T-helper 22 cell (primary cell): ENCODE results near the gene LARGE1.

Experiments
- DNase-seq: peaks from one replicate; pipeline ENCODE4 v3.0.0-alpha.2; 2020; ENCODE audit warnings: low read depth

LARGE1 gene

DNA sequence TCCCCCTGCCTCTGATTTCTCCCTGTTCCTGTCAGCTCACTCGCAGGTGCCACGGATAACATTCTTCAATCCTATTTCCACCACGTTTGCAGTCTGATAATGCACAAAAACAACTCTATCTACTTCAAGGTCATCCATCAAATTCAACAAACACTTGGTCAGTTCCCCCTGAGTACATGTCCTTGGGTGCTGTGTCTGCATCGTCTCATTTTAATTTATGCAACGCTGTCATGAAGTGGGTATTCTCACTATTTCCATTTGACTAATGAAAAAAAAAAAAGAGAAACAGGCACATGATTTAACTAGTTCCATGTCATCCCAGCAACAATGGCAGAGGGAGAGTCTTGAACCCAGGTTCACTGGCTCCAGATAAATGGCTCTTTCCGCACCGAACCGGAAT lies 262.6 kb downstream of the LARGE1 start:
- no peak for DNase-seq

DNA sequence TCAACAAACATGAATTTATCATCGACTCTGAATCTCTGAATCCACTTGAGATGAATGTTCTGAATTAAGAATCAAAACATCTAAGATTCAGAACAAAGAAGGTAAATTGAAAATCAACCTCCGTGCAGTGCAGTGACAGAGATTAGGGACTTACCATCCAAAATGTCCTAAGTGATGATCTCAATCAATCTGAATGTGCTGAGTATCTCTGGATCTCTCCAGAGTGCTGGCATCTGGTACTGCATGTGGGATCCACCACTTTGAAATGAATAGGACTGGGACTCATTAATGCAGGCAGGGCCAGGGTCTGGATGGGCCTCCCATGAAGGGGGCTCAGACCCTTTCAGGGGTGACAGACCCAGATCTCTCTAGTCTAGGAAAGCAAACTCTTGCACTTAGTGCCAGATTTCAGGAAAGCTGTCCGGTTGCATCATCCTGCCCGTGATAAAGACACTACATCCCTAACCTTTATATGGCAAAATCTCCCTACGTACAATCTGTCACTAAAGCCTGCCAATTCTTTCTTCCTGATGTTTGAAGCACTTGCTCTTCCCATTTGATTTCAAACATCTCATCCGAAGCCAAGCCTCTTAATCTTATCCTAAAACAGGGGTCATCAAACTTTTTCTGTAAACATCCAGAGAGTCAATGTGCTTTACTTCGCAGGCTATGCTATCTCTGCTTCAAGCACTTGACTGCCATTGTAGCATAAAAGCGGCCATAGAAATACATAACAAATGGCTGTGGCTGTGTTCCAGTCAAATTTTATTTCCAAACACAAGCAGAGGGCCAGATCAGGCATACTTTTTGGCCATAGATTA lies 263.3 kb downstream of the LARGE1 start:
- DNase-seq, result no peak

DNA sequence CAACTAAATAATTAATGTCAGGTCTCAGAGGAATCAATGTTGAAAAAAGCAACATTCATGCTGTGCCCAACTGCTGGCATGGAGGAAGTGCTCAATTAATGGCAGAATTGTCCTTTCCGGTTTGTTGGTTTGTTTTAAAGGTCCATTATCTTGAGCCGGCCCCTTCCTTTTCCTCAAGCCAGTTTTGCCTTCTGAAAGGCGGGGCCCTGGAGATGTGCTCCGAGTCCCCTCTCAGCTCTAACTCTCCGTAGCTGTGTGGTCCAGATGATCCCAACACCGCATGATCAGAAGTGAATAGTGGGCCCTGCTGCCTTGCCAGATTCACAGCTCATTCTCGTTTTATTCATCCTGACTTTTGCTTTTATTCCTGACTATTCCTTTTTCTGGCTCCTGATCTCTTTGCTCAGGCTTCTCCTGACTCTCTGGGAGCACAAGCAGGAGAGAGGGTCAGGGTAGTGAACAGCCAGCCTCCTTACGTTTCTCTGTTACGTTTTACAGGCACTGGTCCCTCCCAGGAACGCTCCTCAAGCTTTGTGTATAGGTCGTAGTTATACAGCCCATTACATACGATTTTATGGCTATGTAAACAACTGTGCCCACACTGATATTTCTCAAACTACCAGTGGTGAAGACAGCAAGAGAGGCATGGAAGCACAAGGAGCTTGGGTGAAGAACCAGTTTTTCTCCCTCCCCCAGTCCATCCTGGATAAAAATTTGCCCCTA lies 265.9 kb downstream of the LARGE1 start:
- no peak for DNase-seq

DNA sequence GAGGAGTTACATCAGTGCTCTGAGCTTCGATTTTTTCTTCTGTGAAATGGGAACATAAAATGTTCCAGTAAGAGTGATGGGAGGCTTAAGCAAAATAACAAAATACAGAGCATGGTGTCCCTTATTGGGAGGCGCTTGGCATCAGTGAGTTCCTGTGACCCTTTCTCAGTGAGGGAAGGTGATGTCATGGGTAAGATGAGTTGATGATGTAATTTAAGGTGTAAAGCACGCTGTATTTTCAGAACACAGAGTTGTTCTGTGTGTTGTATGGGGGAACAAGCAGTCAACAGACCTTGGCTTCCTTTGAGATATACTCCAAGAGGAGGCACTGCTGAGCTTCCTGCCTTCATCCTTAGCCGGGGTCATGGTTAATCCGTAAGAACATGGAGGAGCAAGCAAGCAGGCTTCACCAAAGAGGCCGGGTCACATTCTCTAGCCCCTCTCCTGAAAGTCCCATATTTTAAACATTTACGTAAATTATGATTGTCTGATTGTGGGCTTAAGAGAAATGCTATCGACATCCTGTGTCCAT lies 266.7 kb downstream of the LARGE1 start:
- DNase-seq, result no peak

DNA sequence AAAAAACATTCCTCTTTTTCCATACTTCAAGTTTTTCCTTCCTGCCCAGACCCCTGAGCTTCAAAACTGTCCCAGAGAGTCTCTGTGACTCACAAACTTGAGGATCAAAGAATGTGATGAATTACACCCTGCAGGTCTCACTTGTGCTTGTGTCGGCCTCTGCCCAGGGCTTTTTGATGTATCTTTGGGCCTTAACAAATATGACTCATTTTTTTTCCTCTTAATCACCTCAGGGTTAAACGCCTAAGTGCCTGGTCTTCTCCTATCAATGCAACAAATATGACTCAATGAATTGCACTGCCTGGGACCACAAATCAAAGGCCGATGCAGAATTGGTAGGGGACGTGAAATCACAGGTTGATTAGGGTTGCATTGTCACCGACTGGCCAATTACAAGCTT lies 267.7 kb downstream of the LARGE1 start:
- DNase-seq, result no peak

DNA sequence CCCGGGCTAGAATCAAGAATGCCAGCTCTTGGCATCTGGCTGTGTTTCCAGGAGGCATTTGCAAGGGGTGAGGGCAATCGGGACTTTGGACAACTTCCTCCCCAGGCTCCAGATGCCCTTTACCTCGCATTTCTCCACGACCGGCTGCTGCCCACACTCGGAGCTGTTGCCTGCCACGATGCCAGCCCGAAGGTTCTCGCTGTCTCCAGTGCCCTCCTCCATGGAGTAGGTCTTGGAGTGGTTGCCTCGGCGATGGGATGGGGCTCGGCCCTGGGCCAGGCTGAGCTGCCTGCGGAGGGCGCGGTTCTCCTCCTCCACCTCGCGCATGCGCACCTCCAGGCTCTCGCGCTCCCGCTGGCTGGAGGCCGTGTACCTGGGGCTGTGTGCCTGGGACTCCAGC lies 270.0 kb downstream of the LARGE1 start:
- no peak for DNase-seq

DNA sequence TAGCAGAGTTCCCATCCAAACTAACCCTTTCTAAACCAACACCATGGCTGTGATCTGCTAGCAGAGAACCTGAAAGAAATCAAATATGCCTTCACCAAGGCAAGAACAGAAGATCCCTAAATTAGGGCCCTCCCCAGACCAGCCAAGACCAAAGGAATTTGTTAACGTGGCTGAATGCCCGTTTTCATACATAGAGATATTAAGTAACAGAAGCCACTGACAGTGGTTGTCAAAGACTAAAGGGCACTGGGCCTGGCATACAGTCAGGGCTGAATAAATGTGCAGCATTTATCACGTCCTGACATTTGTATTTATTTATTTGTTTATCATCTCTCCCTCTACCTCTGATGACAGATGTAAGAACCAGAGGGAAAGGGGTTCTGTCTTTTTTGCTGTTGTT lies 271.8 kb downstream of the LARGE1 start:
- DNase-seq, result no peak

DNA sequence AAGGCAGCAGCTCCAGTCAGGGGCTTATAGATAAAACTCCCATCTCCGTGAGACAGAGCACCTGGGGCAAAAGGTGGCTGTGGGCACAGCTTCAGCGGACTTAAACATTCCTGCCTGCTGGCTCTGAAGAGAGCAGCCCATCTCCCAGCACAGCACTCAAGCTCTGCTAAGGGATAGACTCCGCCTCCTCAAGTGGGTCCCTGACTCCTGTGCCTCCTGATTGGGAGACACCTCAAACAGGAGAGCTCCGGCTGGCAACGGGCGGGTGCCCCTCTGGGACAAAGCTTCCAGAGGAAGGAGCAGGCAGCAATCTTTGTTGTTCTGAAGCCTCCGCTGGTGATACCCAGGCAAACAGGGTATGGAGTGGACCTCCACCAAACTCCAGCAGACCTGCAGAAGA lies 279.4 kb downstream of the LARGE1 start:
- DNase-seq, result no peak

DNA sequence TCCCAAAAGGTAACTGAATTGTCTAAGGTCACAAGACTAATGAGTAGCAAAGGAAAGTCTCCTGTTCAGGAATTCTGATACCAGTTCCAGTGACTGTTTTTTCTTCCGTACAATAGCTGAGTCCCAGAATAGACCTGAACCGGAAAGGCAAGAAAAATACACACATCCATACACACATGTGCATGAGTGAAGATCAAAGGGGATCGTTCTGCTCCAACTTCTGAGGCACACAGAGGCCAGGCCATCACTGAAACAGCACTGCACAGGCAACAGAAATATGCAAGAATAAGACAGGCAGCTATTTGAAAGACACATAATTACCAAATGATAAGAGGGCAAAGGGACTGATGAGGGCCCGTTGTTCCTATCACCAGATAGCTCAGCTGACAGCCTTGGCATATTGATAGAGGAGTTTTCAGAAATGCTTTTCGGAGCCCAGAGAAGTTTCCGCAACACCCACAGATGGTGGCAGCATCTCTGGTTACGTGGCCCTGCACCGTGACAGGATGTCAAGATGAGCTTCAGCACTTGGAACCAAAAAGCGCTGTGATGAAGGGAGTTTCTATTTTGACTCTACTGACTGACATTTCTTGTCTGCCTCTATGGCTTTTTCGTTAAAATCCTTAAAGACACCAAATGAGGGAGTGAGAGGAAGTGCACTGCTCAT lies 280.6 kb downstream of the LARGE1 start:
- no peak for DNase-seq

DNA sequence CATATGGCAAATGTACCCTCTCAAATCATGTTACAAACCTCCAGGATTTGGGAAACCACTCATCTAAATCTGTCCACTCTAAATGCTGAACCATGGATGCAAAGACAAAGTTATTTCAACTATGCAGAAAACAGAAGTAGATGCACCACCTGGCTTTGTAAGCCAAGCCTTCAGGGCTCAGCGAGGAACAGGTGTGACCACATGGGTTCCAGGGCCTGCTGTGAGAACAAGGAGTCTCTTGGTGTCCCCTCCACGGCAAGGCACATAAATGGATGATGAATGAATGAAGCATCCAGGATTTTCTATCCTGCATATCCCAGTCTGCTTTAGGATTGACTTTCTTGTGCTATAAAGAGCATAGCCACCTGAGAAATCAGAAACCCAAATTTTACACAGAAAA lies 284.5 kb downstream of the LARGE1 start:
- no peak for DNase-seq

DNA sequence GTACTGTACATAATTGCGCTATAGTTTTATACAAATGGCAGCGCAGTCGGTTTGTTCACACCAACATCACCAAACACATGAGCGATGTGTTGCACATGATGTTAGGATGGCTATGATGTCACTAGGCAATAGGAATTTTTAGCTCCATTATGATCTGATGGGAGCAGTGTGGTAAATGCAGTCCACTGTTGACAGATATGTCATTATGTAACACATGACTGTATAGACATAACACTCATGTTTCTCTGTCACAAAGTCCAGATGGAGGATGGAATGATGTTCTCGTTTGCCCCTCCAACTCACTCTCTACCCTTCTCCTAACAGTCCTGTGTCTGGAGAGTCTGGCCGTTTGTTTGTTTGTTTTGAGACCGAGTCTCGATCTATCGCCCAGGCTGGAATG lies 288.5 kb downstream of the LARGE1 start:
- DNase-seq, result no peak

DNA sequence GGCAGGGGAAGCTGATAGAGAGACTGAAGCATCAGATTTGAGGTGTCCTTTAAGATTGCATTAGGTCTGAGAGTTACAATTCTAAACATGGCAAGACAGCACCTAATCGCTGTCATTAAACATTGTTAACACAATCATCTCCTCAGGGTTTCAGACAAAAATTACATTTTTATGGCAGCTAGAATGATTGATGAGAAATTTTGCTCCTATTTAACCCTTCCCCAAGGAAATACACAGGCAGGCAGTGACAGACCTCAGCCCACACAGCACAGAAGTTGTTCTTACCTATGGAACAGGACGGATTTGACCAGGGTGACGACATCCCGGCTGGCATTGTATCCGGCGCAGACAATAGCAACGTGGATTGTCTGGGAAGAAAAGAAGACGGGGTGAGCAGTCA lies 294.3 kb downstream of the LARGE1 start:
- DNase-seq, result no peak

DNA sequence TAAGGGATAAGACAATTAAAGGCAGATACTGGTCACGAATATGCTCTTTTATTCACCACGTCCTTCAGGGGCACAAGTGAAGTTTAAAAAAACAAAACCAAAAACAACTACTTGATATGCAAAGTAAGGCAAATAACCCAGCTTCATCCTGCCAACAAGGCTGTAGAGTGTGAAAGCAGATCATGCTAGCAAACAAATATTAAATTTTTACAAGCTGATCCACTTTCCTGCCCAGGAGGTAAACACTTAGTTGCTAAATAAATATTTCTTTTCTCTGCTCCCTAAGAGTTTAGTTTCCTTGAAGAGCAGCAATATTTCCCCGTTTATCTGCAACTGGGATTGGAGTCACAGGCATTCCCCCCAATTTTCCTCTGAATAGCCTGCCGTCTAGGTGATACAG lies 300.2 kb downstream of the LARGE1 start:
- no peak for DNase-seq

DNA sequence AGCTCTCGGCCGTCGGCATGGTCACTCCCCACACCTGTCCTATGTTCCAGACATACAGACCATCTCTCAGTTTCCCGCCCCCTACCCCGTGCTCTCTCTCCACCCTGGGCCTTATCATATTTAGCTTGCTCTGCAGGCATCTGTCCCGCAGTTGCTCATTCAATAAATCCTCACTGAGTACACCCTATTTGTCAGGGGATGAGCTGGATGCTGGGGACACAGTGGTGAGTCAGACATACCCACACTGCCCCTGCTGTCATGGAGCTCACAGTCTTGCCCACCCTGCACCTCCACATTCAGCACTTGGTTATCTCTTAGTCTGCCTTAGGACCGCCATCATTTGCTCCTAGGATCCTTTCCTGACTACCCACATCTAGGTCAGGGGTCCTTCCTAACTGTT lies 313.8 kb downstream of the LARGE1 start:
- DNase-seq, result no peak

DNA sequence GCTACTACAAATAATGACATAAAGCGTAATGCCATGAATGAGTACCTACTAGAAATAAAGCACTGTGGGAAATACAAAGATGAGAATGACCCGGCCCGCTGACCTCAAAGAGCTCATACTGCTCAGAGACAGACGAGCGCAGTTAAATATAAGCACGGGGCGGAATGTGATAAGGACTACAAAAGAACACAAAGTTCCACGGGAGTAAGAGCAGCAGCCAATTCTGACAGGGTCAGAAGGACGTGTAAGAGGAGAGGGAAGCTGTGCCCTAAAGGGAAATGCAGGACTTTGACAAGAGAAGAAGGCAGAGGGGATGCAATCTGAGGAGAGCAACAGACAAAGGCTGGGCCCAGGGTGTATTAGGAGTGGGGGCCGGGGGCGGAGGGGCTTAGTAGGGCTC lies 314.6 kb downstream of the LARGE1 start:
- DNase-seq, result no peak

DNA sequence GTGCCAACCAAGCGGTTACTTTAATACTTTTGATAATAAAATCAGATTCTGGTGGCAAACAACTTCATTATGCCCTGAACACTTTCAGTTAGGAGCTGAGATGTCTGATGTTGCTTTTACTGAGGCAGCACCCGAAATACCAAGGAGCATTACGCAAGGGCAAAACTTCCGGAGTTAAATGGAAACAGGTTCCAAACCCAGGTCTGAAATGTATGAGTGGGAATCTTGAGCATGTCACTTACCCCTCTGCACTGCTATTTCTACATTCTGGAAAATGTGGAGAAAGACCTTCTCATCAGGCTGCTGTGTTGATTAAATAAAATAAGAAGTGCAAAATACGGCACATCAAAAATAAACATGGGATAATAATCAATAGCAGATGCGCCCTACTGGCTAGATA lies 315.1 kb downstream of the LARGE1 start:
- DNase-seq, result no peak

DNA sequence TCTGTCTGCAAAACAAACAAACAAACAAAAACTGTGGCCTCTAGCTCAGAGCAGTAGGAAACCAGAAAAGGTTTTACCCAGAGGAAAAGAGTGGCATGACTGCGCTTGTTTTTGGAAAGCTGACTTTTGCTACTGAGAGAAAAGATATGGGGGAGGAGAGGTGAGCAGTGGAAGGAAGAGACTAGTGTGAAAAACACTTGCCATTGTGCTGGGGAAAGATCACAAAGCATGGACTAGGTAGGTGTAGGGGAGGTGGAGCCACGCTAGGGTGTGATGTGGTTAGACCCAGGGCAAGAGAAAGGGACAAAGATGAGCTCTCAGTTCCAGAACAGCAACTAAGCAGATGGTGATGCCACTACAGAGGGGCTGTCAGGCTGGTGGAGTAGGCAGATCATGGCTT lies 319.2 kb downstream of the LARGE1 start:
- no peak for DNase-seq

DNA sequence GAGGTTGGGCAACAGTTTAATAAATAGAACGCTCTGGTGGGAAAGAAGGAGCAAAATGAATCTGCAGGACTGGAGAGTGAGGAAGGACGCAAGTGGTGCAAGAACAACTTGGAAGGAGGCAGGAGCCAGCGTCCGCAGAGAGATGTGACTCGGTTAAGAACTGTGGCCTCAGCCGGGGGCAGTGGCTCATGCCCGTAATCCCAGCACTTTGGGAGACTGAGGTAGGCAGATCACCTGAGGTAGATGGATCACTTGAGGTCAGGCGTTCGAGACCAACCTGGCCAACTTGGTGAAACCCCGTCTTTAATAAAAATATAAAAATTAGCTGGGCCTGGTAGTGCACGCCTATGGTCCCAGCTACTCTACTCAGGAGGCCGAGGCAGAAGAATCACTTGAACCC lies 319.7 kb downstream of the LARGE1 start:
- no peak for DNase-seq

DNA sequence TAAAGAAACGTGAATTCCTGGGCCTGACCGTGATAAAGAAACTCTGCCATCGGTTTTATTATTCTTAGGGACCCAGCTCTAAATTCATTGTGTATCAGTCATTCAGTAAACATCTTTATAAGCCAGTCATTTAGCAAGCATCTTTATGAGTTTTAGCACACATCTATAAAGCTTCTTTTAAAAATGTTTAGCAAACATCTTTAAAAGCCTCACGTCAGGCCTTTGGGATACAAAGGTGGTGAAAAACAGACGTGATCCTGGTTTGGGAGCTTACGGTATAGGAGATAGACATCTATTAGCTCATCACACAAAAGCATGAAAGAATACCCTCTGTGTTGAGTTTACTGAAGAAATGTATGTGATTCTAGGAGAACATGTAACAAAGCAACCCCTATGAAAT lies 320.2 kb downstream of the LARGE1 start:
- no peak for DNase-seq

DNA sequence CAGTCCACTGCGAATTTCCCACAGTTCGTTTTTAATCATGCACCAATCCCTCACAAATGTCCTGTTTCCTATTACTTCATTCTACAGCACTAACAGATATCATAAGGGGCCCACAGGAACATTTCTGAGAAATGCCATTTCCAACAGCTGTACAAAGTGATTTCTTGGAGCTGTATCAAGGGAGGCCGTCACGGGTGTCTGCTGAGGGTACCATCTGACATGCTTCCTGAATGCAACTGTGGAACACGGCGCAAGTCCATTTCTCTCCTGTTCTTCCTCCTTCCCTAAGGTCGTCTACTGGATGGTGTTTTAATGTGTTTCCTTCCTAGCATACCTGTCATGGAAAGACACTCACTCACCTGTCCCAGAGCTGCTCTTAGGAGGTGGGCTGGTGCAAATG lies 320.7 kb downstream of the LARGE1 start:
- DNase-seq, result no peak

DNA sequence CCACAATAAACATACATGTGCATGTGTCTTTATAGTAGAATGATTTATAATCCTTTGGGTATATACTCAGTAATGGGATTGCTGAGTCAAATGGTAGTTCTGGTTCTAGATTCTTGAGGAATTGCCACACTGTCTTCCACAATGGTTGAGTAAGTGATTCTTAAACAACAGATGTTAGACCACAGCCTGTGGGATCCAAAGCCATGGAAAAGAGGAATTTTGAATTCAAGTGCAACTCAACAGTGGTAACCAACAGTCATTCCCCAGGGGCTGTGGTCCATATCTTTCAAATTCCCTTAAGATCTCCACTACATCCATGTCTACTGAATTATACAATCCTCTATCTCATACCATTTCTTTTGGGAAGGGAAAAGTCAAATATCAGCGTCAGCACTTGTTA lies 321.5 kb downstream of the LARGE1 start:
- DNase-seq, result no peak

DNA sequence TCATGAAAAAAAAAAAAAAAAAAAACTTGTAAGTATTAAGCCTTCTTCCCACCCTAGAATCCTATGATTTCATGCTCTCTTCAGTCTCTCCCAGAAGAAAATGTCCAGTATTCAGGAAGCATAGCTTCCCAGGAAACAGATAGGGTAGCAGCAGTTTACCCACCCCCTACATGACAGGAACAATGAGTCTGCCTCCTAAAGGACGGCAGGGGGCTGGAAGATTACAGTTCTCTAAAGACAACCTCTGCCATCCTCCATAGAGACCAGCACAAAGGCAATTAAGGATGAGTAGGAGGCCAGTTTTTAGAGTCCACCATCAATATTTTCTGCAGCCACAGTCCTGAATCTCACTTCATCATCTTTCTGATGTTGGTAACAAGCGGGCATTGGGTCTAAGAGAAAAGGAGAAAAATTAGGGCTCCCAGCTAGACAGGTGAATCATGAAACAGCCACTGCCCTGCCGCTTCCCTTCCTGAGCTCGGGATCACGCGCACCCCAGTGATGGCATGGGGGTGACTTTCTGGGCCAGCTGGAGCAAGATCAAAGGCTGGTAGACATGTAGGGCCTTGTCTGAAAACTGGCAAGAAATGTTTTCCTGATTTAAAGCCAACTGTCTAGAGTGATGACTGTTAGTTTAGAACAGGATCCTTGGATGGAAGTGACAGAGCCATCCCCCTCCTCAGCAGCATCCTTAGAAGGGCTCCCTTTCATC lies 322.8 kb downstream of the LARGE1 start:
- no peak for DNase-seq
